HAP-1 (cell line): ENCODE results near the gene TMEM259.

Experiments
- DNase-seq, 2 experiments: peaks; one replicate each; pipeline ENCODE4 v3.0.0-alpha.2; 2016 to 2020; ENCODE audit warnings: low spot score in 2 of 2
- H3K27me3 ChIP-seq: fragments of 250-450 bp; sonication (Bioruptor Pico); 2 replicates; pipeline ENCODE4 v1.5.1; 2020; ENCODE audit warnings: low read depth, mild to moderate bottlenecking, moderate library complexity
- H3K36me3 ChIP-seq: fragments of 250-450 bp; sonication (Bioruptor Pico); replicated peaks from 2 replicates; pipeline ENCODE4 v1.5.1; 2020; ENCODE audit warnings: mild to moderate bottlenecking
- H3K4me1 ChIP-seq: fragments of 250-450 bp; sonication (Bioruptor Pico); 2 replicates; pipeline ENCODE4 v1.5.1; 2020; ENCODE audit warnings: mild to moderate bottlenecking
- H3K4me3 ChIP-seq: fragments of 250-450 bp; sonication (Bioruptor Pico); 2 replicates; pipeline ENCODE4 v1.5.1; 2020; ENCODE audit warnings: mild to moderate bottlenecking, moderate library complexity
- H3K9me3 ChIP-seq: fragments of 250-450 bp; sonication (Bioruptor Pico); 2 replicates; pipeline ENCODE4 v1.5.1; 2020; ENCODE audit warnings: mild to moderate bottlenecking, moderate library complexity
- in situ Hi-C: fragments of 300-500 bp; cut with MboI; formaldehyde crosslinking; loops from 3 replicates; pipeline ENCODE4 v1.14.3; 2020; ENCODE audit warnings: low sequenced_read_pairs, inconsistent platforms, mixed read lengths

Gene TMEM259

GRCh38 chr19:1011831-1012333 lies 9.0 kb downstream of the TMEM259 start:
- in situ Hi-C loops = no loop called here

GRCh38 chr19:1010586-1011510 lies 10.1 kb downstream of the TMEM259 start:
- in situ Hi-C loops = no loop called here
- H3K4me1 ChIP-seq = no peaks in the 10 kb centered on the region

More at GRCh38 chr19:1011831-1012333, 9.0 kb downstream of the TMEM259 start:
- Histone ChIP-seq H3K4me3 (no peak overlapping the region), H3K27me3 (no peaks in the 10 kb centered on the region), H3K36me3 (peaks cover 54% of the 10 kb centered on the region), H3K4me1 (no peaks in the 10 kb centered on the region), H3K9me3 (no peaks in the 10 kb centered on the region)
- no peak for DNase-seq

GRCh38 chr19:1009981-1010538 lies 10.9 kb downstream of the TMEM259 start:
- Histone ChIP-seq H3K27me3 (no peaks in the 10 kb centered on the region), H3K4me1 (no peaks in the 10 kb centered on the region), H3K36me3 (peaks cover 48% of the 10 kb centered on the region), H3K4me3 (no peak overlapping the region), H3K9me3 (no peaks in the 10 kb centered on the region)
- no peak for DNase-seq
- in situ Hi-C loops = no loop called here

More at GRCh38 chr19:1010586-1011510, 10.1 kb downstream of the TMEM259 start:
- H3K9me3 ChIP-seq = no peaks in the 10 kb centered on the region
- no peak overlapping the region for H3K4me3 ChIP-seq
- DNase-seq = no peak
- H3K27me3 ChIP-seq = no peaks in the 10 kb centered on the region
- peaks cover 54% of the 10 kb centered on the region for H3K36me3 ChIP-seq

- in situ Hi-C loops = no loop called here
- peaks cover 43% of the 10 kb centered on the region for H3K36me3 ChIP-seq
- no peaks in the 10 kb centered on the region for H3K4me1 ChIP-seq
These were observed 11.6 kb downstream of the TMEM259 start for GRCh38 chr19:1009041-1009980.

GRCh38 chr19:1008268-1009040 lies 12.5 kb downstream of the TMEM259 start:
- Histone ChIP-seq H3K4me3 (no peak overlapping the region), H3K4me1 (no peaks in the 10 kb centered on the region), H3K36me3 (peaks cover 34% of the 10 kb centered on the region), H3K27me3 (no peaks in the 10 kb centered on the region), H3K9me3 (no peaks in the 10 kb centered on the region)
- in situ Hi-C loops = no loop called here
- DNase-seq = no peak

More at GRCh38 chr19:1009041-1009980, 11.6 kb downstream of the TMEM259 start:
- Histone ChIP-seq H3K9me3 (no peaks in the 10 kb centered on the region), H3K4me3 (no peak overlapping the region), H3K27me3 (no peaks in the 10 kb centered on the region)
- no peak for DNase-seq

- H3K4me1 ChIP-seq = no peaks in the 10 kb centered on the region
- no peak overlapping the region for H3K4me3 ChIP-seq
- H3K36me3 ChIP-seq = peaks cover 28% of the 10 kb centered on the region
- DNase-seq = no peak
- no peaks in the 10 kb centered on the region for H3K27me3 ChIP-seq
- no peaks in the 10 kb centered on the region for H3K9me3 ChIP-seq
- in situ Hi-C loops = no loop called here
These were observed 13.3 kb downstream of the TMEM259 start for GRCh38 chr19:1007399-1008251.

GRCh38 chr19:1006711-1007398 lies 14.1 kb downstream of the TMEM259 start:
- in situ Hi-C loops = no loop called here
- H3K4me1 ChIP-seq = no peaks in the 10 kb centered on the region
- no peaks in the 10 kb centered on the region for H3K9me3 ChIP-seq
- no peak for DNase-seq
- H3K27me3 ChIP-seq = no peaks in the 10 kb centered on the region
- no peak overlapping the region for H3K4me3 ChIP-seq
- H3K36me3 ChIP-seq = peaks cover 20% of the 10 kb centered on the region

- no peak overlapping the region for H3K4me3 ChIP-seq
- no peaks in the 10 kb centered on the region for H3K9me3 ChIP-seq
- in situ Hi-C loops = no loop called here
- peaks cover 6% of the 10 kb centered on the region for H3K36me3 ChIP-seq
- peaks cover 12% of the 10 kb centered on the region for H3K27me3 ChIP-seq
- no peak for DNase-seq
- H3K4me1 ChIP-seq = peaks cover 3% of the 10 kb centered on the region
These were observed 15.9 kb downstream of the TMEM259 start for GRCh38 chr19:1004803-1005664.

- Histone ChIP-seq H3K36me3 (no peaks in the 10 kb centered on the region), H3K27me3 (peaks cover 20% of the 10 kb centered on the region), H3K9me3 (no peaks in the 10 kb centered on the region), H3K4me1 (peaks cover 3% of the 10 kb centered on the region), H3K4me3 (no peak overlapping the region)
- DNase-seq = no peak
- in situ Hi-C loops = no loop called here
These were observed 16.6 kb downstream of the TMEM259 start for GRCh38 chr19:1004204-1004802.

GRCh38 chr19:1003283-1003682 lies 17.6 kb downstream of the TMEM259 start:
- in situ Hi-C loops = no loop called here
- Histone ChIP-seq H3K9me3 (no peaks in the 10 kb centered on the region), H3K4me1 (peaks cover 3% of the 10 kb centered on the region), H3K36me3 (no peaks in the 10 kb centered on the region), H3K4me3 (no peak overlapping the region), H3K27me3 (peaks cover 30% of the 10 kb centered on the region)
- no peak for DNase-seq

GRCh38 chr19:1002600-1002999 lies 18.3 kb downstream of the TMEM259 start:
- Histone ChIP-seq H3K27me3 (peaks cover 37% of the 10 kb centered on the region), H3K36me3 (no peaks in the 10 kb centered on the region), H3K9me3 (no peaks in the 10 kb centered on the region), H3K4me3 (no peak overlapping the region), H3K4me1 (peaks cover 3% of the 10 kb centered on the region)
- no peak for DNase-seq
- in situ Hi-C loops = no loop called here
